ENCODE measurements around the gene MRPL52. TPM values are rescaled to one million over a fixed set of nuclear protein-coding genes. Genes with fewer than 3 reads are reported as not detected.

Gene MRPL52
- total RNA-seq, 1 experiment from 2014 or later: 134 TPM

DNA sequence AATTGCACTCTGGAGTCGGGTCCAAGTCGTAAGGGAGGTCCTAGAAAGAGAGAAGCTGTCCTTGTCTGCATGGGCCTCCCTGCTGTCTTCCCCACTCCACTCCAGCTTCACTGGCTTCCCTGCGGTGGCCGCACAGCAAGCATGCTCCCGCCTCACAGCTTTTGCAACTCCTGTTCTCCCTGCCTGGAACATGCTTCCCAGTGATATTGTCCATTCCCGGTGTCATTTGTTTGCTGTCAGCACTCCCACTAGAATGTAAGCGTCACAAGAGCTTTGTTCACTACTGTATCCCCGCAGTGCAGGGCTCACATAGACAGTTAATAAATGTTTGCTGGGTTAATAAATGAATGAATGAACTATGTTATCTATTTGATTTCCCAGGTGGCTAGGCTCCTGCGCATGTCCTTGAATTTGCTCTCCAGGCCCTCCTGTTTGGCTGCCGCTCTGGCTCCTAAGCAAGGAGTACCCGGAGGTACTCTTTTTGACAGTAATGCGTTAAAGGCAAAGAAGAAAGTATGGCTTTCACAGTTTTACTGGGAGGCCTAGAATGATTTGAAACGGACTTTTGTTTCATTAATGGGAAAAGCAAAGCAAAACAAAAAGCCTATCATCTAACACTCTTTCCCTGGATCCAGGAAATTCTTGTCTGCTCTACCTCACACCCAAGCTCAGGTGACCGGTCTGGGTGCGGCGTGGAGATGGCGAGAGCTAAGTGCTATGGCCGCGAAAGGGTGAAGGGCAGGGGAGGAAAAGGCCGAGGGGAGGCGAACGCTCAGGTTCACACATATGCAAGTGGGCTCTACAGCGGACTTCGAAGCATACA, 8.3 kb upstream of the MRPL52 start:
- TF ChIP-seq ZNF274 (IDR thresholded peaks at IDR 0.05; ENCODE audit: low read depth, low read length) (no peak), EZH2 (IDR thresholded peaks at IDR 0.05) (no peak), POLR2A (IDR thresholded peaks at IDR 0.05; ENCODE audit: borderline replicate concordance, extremely low read depth, insufficient read depth, insufficient read length) (no peak), CTCF (IDR thresholded peaks at IDR 0.05 in 2 of 3, conservative IDR thresholded peaks at IDR 0.05 in 1 of 3; ENCODE audit: borderline replicate concordance in 1 of 3, insufficient read depth in 1 of 3, low read depth in 2 of 3, low read length in 2 of 3) (no peak), CBX3 (IDR thresholded peaks at IDR 0.05; ENCODE audit: low read depth) (no peak), RAD21 (IDR thresholded peaks at IDR 0.05; ENCODE audit: low read depth) (no peak), ZFX (IDR thresholded peaks at IDR 0.05) (no peak), SP1 (IDR thresholded peaks at IDR 0.05; ENCODE audit: low read depth) (no peak), SRF (IDR thresholded peaks at IDR 0.05; ENCODE audit: low read depth) (no peak), CEBPB (IDR thresholded peaks at IDR 0.05; ENCODE audit: low read depth) (no peak), POLR2AphosphoS5 (IDR thresholded peaks at IDR 0.05; ENCODE audit: low read depth, low read length) (no peak), TCF7L2 (IDR thresholded peaks at IDR 0.05; ENCODE audit: borderline replicate concordance, extremely low read depth, insufficient read depth, insufficient read length) (no peak)
- TF ChIP-seq, protein P1, sequence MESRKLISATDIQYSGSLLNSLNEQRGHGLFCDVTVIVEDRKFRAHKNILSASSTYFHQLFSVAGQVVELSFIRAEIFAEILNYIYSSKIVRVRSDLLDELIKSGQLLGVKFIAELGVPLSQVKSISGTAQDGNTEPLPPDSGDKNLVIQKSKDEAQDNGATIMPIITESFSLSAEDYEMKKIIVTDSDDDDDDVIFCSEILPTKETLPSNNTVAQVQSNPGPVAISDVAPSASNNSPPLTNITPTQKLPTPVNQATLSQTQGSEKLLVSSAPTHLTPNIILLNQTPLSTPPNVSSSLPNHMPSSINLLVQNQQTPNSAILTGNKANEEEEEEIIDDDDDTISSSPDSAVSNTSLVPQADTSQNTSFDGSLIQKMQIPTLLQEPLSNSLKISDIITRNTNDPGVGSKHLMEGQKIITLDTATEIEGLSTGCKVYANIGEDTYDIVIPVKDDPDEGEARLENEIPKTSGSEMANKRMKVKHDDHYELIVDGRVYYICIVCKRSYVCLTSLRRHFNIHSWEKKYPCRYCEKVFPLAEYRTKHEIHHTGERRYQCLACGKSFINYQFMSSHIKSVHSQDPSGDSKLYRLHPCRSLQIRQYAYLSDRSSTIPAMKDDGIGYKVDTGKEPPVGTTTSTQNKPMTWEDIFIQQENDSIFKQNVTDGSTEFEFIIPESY (IDR thresholded peaks at IDR 0.05; ENCODE audit: extremely low read depth, insufficient replicate concordance, low read length): no peak
- TF ChIP-seq, protein P2, sequence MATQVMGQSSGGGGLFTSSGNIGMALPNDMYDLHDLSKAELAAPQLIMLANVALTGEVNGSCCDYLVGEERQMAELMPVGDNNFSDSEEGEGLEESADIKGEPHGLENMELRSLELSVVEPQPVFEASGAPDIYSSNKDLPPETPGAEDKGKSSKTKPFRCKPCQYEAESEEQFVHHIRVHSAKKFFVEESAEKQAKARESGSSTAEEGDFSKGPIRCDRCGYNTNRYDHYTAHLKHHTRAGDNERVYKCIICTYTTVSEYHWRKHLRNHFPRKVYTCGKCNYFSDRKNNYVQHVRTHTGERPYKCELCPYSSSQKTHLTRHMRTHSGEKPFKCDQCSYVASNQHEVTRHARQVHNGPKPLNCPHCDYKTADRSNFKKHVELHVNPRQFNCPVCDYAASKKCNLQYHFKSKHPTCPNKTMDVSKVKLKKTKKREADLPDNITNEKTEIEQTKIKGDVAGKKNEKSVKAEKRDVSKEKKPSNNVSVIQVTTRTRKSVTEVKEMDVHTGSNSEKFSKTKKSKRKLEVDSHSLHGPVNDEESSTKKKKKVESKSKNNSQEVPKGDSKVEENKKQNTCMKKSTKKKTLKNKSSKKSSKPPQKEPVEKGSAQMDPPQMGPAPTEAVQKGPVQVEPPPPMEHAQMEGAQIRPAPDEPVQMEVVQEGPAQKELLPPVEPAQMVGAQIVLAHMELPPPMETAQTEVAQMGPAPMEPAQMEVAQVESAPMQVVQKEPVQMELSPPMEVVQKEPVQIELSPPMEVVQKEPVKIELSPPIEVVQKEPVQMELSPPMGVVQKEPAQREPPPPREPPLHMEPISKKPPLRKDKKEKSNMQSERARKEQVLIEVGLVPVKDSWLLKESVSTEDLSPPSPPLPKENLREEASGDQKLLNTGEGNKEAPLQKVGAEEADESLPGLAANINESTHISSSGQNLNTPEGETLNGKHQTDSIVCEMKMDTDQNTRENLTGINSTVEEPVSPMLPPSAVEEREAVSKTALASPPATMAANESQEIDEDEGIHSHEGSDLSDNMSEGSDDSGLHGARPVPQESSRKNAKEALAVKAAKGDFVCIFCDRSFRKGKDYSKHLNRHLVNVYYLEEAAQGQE (IDR thresholded peaks at IDR 0.05; ENCODE audit: low read depth): no peak
- no peaks in the 10 kb centered on the region for H4K20me1 ChIP-seq (ENCODE audit: insufficient read depth)
- no peak overlapping the region for H3K4me2 ChIP-seq (ENCODE audit: low read length)
- no peaks in the 10 kb centered on the region for H3K9me3 ChIP-seq (ENCODE audit: control insufficient read depth in 1 of 2, insufficient read depth in 1 of 2, low read depth in 1 of 2, low read length in 2 of 2)
- intact Hi-C loops (cut with micrococcal nuclease): loop anchor here (2.0 kb wide), 3 partner anchors 79 to 265 kb away; partner anchors contain the start of gene AJUBA
- H2AFZ ChIP-seq (ENCODE audit: low read depth, low read length, poor library complexity, severe bottlenecking): no peak overlapping the region
- POLR2A ChIA-PET: interaction anchor here (0.6 to 1.6 kb wide), 2 partner anchors 8 to 288 kb away, joined by 3 to 6 read pairs; no protein-coding TSS in a partner anchor
- no peaks in the 10 kb centered on the region for H3K79me2 ChIP-seq (ENCODE audit: insufficient read depth, low read length)
- no TSS peak for BruUV-seq (replicated peaks)
- RAD21 ChIA-PET (ENCODE audit: low non-redundant PET in 1 of 2, low total read pairs in 2 of 2, uncharacterized antibody in 2 of 2, unreplicated experiment in 2 of 2): interaction anchor here in 1 of 2 experiments (1.1 kb wide), 1 partner anchor 10 kb away, joined by 4 read pairs; no protein-coding TSS in a partner anchor
- CTCF ChIA-PET: interaction anchor here (1.4 to 2.1 kb wide), 2 partner anchors 164 to 169 kb away, joined by 5 to 8 read pairs; no protein-coding TSS in a partner anchor
- H3K4me1 ChIP-seq (ENCODE audit: control insufficient read depth in 1 of 2, insufficient read depth in 2 of 2, low read length in 2 of 2): peaks cover 7 to 35% of the 10 kb centered on the region in 2 experiments
- no peak for ATAC-seq
- no peak for DNase-seq (ENCODE audit: low read depth, low spot score)
- no peak overlapping the region for H3K4me3 ChIP-seq (replicated peaks in 1 of 2; ENCODE audit: low read depth in 1 of 2, low read length in 2 of 2)
- no peak overlapping the region for H3K27ac ChIP-seq (ENCODE audit: low read depth, low read length)
- no peak overlapping the region for H3K9ac ChIP-seq (ENCODE audit: low read length)
- H3K9me2 ChIP-seq (ENCODE audit: insufficient read depth): no peaks in the 10 kb centered on the region
- H3K36me3 ChIP-seq (ENCODE audit: control insufficient read depth in 1 of 2, insufficient read depth in 2 of 2, low read length in 2 of 2): no peaks in the 10 kb centered on the region
- H3K27me3 ChIP-seq (ENCODE audit: insufficient read depth, low read length): no peaks in the 10 kb centered on the region
